Aorta (tissue), 5 donors: Measurements from ENCODE around the gene PTPRN2. TPM values are rescaled to one million over a fixed set of nuclear protein-coding genes. Genes with fewer than 3 reads are reported as not detected.

Experiments used
- ATAC-seq: fragments of 200-7000 bp; cut with Tn5 transposase; one replicate; pipeline ENCODE4 v1.9.1; 2022; ENCODE audit warnings: moderate library complexity; ENCODE audit not compliant: low FRiP score
- DNase-seq, 2 donors: peaks; one replicate each; pipeline ENCODE4 v3.0.0-alpha.2; 2020
- H3K27ac ChIP-seq, 2 donors: one replicate each; pipeline ENCODE4 v1.5.1; 2013; ENCODE audit warnings: low read length in 2 of 2, mild to moderate bottlenecking in 2 of 2, moderate library complexity in 2 of 2, control low read depth in 1 of 2, inconsistent platforms in 1 of 2, low read depth in 1 of 2
- H3K27me3 ChIP-seq, 2 donors: one replicate each; pipeline ENCODE4 v1.6.1; 2013; ENCODE audit warnings: control low read depth in 1 of 2, low read length in 1 of 2, mild to moderate bottlenecking in 1 of 2, moderate library complexity in 1 of 2; ENCODE audit not compliant: insufficient read depth in 2 of 2, control insufficient read depth in 1 of 2
- H3K36me3 ChIP-seq, 2 donors: one replicate each; pipeline ENCODE4 v1.6.1; 2013; ENCODE audit warnings: control low read depth in 1 of 2, low read length in 1 of 2, mild to moderate bottlenecking in 1 of 2; ENCODE audit not compliant: insufficient read depth in 2 of 2, control insufficient read depth in 1 of 2
- H3K4me1 ChIP-seq, 2 donors: one replicate each; pipeline ENCODE4 v1.6.1; 2013; ENCODE audit warnings: low read length in 2 of 2, control low read depth in 1 of 2, mild to moderate bottlenecking in 1 of 2, moderate library complexity in 1 of 2; ENCODE audit not compliant: insufficient read depth in 2 of 2, control insufficient read depth in 1 of 2
- H3K4me3 ChIP-seq, 2 donors: one replicate each; pipeline ENCODE4 v1.5.1; 2013; ENCODE audit warnings: low read length in 2 of 2, control low read depth in 1 of 2, mild to moderate bottlenecking in 1 of 2
- H3K9me3 ChIP-seq: one replicate; pipeline ENCODE4 v1.6.1; 2013; ENCODE audit warnings: mild to moderate bottlenecking, low read length; ENCODE audit not compliant: control insufficient read depth
- WGBS, 2 donors: extraction: QIAGEN DNeasy Blood & Tissue Kit; methylation state at CpG; one replicate each; pipeline ENCODE4 v1.1.7; 2013; 5-methylcytosine and 5-hydroxymethylcytosine counted together
- intact Hi-C, 2 donors: fragments of 100-400 bp; cut with DNase I; formaldehyde crosslinking; loops; one replicate each; pipeline versions ENCODE4 v1.14.2 to v1.15.0; 2022
- polyA plus RNA-seq, 2 donors: library from polyadenylated mRNA; stranded (reverse); fragments of 200-250 nt; gene quantifications; one replicate each; pipeline ENCODE4 v1.2.3, GENCODE V29; 2013
- total RNA-seq, 2 donors: library from RNA; stranded (reverse); fragmentation: NEBNext Ultra II Directional; extraction: Animal tissue kit (Norgen Biotek cat#: 25700); gene quantifications; one replicate each; pipeline ENCODE4 v1.2.1, GENCODE V29; 2021
- donor health status: healthy with polysubstance abuse.
- donor health status: Bipolar disorder and iron deficiency.
- donor health status: DM: no; HTN: no; CAD: no.
- donor health status: DM: no; HTN: no; CAD: no.
- donor health status: DM: yes; HTN: yes; CAD: no.

The PTPRN2 gene
- total and polyA plus RNA-seq, 4 donors: 0.67 to 3.3 (median 1.4) TPM

DNA sequence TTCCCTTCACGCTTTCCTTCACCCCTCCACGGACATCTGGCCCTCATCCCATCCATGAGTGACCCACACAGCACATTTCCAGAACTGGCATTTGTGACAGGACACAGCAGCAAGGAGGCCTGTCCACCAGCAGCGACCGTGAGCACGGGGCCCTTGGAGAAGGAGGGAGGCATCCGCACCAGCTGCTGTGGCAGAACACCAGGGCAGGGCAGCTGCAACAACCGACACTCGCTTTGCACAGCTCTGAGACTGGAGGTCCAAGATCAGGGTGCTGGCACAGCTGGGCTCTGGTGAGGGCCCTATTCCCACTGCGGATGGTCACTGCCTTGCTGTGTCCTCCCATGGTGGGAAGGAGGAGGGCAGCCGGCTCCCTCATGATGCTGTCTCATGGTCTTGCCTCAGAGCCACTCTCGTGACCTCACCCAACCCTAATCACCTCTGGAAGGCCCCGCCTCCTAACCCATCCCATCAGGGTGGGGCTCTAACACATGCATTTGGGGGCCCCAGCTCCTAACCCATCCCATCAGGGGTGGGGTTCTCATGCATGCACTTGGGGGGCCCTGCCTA is 36.7 kb downstream of the PTPRN2 start:
- no peak for ATAC-seq

DNA sequence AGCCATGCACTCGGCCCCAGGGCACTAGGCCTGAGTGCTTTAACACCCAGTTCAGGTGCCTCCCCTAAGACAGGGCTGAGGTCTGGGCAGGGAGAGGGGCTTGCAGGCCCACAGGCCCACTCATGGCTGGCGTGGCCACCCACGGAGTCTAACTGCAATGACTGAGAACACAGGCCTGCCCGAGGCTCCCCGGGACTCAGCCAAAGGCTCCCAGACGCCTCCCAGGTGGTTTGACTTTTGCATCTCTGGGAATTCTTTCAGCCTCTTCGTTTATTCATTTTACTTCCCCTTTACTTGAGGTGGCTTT is 37.3 kb downstream of the PTPRN2 start:
- no peaks in the 10 kb centered on the region for H3K36me3 ChIP-seq
- DNase-seq (peak in 1 of 2 donors; percentile 61), ATAC-seq (peak; percentile 45)
- H3K4me1 ChIP-seq: no peaks in the 10 kb centered on the region
- intact Hi-C loops: no loop called here
- H3K9me3 ChIP-seq: no peaks in the 10 kb centered on the region
- WGBS, 2 donors: 56% methylated on average over 7 of the region's 7 CpGs
- no peak overlapping the region for H3K27ac ChIP-seq
- no peaks in the 10 kb centered on the region for H3K27me3 ChIP-seq
- H3K4me3 ChIP-seq: no peak overlapping the region

More for the DNA sequence above, 36.7 kb downstream of the PTPRN2 start:
- Histone ChIP-seq H3K27me3 (no peaks in the 10 kb centered on the region), H3K27ac (no peak overlapping the region), H3K4me3 (no peak overlapping the region), H3K9me3 (no peaks in the 10 kb centered on the region), H3K36me3 (no peaks in the 10 kb centered on the region), H3K4me1 (no peaks in the 10 kb centered on the region)
- 63 to 66% methylated on average over 12 of the region's 12 CpGs for WGBS, 2 donors
- DNase-seq: peak in 1 of 2 donors; percentile 55
- intact Hi-C loops: no loop called here

DNA sequence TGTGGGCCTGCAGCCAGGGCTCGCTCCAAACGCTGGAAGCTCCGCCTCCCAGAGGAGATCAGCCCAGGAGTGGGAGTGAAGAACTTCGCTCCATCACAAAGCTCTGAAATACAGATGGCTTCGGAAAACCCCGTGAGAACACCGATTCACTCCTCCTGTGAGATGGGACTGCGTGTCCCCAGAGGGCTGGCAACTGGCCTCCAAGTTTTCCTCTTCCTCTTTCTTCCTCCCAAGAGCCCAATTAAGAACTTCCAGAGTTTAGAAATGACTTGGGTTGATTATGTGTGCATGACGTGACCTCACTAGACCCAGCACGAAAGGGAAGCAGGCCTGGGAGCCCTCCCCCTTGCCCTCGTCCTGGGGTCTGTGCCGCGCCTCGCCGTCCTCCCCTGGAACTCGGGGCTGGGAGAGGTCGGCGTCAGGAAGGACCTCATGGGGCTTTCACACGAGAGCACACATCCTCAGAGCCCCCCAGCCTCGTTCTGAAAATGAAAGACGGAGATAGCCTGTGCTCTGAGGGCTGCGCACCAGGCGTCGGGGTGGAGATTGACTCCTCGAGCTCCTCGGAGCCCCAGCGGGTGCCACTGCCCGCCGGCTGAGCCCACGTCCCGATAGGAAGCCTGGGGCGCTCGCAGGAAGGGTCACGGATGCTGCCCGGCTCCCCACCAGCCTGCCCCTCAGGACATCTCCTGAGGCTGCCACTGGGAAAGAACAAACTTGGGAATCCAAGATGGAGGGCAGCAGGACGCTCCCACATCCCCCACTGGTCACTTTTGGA is 37.8 kb downstream of the PTPRN2 start:
- intact Hi-C loops: no loop called here
- Histone ChIP-seq H3K36me3 (no peaks in the 10 kb centered on the region), H3K9me3 (no peaks in the 10 kb centered on the region), H3K4me3 (no peak overlapping the region), H3K27ac (no peak overlapping the region), H3K4me1 (no peaks in the 10 kb centered on the region), H3K27me3 (no peaks in the 10 kb centered on the region)
- DNase-seq (no peak), ATAC-seq (no peak)
- 76 to 80% methylated on average over 36 of the region's 36 CpGs for WGBS, 2 donors

DNA sequence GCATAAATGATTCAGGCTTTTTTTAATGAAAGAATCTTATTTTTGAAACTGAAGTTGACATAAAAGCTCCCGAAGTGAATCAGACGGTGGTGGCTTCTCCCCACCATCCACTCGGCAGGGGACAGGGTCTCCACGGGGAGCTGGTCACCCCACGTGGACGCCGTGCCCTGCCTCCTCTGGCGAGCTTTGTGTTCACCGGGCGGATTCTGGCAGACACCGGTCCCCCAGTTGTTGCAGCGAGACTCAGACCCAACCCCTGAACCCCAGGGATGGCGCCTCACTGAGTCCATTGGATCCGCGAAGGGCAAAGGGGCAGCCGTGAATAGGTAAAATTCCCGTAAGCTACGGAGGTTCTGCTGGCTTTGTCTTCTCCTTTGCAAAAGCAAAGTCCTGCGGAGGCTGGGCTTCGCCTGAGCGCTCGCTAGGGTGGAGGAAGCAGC is 38.4 kb downstream of the PTPRN2 start:
- H3K27ac ChIP-seq: no peak overlapping the region
- no peaks in the 10 kb centered on the region for H3K36me3 ChIP-seq
- no peaks in the 10 kb centered on the region for H3K4me1 ChIP-seq
- intact Hi-C loops: no loop called here
- ATAC-seq (no peak), DNase-seq (peak in 1 of 2 donors; percentile 74)
- H3K9me3 ChIP-seq: no peaks in the 10 kb centered on the region
- H3K4me3 ChIP-seq: no peak overlapping the region
- no peaks in the 10 kb centered on the region for H3K27me3 ChIP-seq
- 59 to 69% methylated on average over 22 of the region's 22 CpGs for WGBS, 2 donors

DNA sequence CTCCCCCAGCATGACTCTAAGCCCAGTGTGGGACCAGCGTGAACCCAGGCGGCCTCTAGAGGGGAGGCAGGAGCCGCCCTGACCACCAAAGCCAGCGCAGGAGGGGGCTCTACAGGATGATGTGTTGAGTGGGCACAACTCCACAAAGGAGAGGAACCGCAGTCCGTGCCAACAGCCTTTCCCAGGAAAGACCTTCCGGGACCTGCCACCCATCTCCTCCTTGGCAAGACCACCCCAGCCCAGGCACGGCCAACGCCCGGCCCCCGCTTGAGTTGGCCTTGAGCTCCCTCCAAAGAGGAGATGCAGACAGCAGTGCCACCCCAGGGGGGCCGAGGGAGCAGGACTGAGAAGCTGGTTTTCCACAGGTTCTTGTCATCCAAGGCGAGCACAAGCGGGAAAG is 38.9 kb downstream of the PTPRN2 start:
- intact Hi-C loops: no loop called here
- 88 to 91% methylated on average over 14 of the region's 14 CpGs for whole genome bisulfite sequencing, 2 donors
- DNase-seq: peak in 1 of 2 donors; percentile 53
- H3K27ac ChIP-seq: no peak overlapping the region
- no peaks in the 10 kb centered on the region for H3K36me3 ChIP-seq
- H3K9me3 ChIP-seq: no peaks in the 10 kb centered on the region
- H3K4me3 ChIP-seq: no peak overlapping the region
- ATAC-seq: no peak
- H3K4me1 ChIP-seq: no peaks in the 10 kb centered on the region
- no peaks in the 10 kb centered on the region for H3K27me3 ChIP-seq

DNA sequence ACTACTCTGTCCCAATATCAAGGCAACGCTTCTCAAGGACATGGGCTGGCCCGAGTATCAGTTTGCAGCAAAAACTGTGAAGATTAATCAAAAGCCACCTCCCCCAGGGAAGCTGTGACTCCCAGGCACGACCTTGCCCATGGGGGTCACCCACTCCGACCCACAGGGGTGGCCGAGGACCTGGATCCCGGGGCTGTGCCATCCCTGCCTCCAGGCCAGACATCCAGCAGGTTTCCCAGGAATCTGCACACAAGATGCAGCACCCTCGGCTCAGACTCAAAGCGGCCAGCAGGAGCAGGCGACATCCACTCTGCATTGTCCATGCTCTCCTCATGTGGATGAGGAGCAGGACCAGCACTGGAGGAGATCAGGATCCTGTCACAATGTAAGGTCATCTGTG is 39.8 kb downstream of the PTPRN2 start:
- Histone ChIP-seq H3K9me3 (no peaks in the 10 kb centered on the region), H3K27me3 (no peaks in the 10 kb centered on the region), H3K4me3 (no peak overlapping the region), H3K4me1 (no peaks in the 10 kb centered on the region), H3K36me3 (no peaks in the 10 kb centered on the region), H3K27ac (no peak overlapping the region)
- intact Hi-C loops: no loop called here
- no peak for ATAC-seq
- 78 to 80% methylated on average over 9 of the region's 9 CpGs for WGBS, 2 donors
- peak in 1 of 2 donors; percentile 72 for DNase-seq

DNA sequence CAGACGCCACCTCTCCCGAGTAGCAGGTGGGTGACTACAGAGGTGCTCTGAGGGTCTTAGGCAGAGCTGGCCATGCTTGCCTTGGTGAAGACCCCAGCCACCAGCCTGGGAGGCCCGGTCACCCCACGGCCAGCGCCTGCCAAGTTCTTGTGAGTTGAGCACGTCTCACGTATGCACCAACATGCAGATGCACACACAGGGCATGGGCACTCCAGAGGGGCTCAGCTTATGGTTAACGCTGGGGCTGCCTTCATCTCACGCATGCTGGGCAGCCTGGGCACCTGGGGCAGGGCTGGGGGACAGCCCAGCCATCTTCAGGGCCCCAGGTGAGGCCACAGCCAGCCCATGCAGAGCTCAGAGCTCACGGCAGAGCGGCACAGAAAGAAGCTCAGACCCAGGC is 41.0 kb downstream of the PTPRN2 start:
- 91% methylated on average over 11 of the region's 11 CpGs for WGBS, 2 donors
- no peaks in the 10 kb centered on the region for H3K9me3 ChIP-seq
- H3K4me1 ChIP-seq: no peaks in the 10 kb centered on the region
- intact Hi-C loops: no loop called here
- H3K36me3 ChIP-seq: no peaks in the 10 kb centered on the region
- no peak overlapping the region for H3K27ac ChIP-seq
- no peak for ATAC-seq
- no peak overlapping the region for H3K4me3 ChIP-seq
- H3K27me3 ChIP-seq: no peaks in the 10 kb centered on the region
- peak in 1 of 2 donors; percentile 63 for DNase-seq

DNA sequence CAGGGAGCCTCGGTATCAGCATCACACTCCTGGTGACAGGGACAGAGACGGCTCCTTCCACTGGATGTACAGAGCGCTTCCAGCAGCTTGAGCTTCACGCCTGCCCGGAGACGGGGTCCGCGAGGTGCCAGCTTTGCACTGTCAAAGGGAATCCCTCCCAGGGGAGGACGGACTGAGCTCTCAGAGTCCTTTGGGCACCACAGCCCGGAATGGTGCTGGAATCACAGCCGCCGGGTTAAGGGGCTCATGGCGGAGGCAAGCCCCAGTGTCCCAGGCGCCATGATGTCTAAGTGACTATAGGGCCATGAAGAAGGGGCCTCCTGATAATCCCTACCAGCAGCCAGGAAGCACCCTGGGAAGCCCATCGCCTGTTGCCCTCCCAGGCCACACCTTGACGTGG is 41.4 kb downstream of the PTPRN2 start:
- intact Hi-C loops: no loop called here
- Histone ChIP-seq H3K36me3 (no peaks in the 10 kb centered on the region), H3K27me3 (no peaks in the 10 kb centered on the region), H3K27ac (no peak overlapping the region), H3K9me3 (no peaks in the 10 kb centered on the region), H3K4me1 (no peaks in the 10 kb centered on the region), H3K4me3 (no peak overlapping the region)
- DNase-seq (no peak), ATAC-seq (no peak)
- WGBS, 2 donors: 89 to 92% methylated on average over 16 of the region's 16 CpGs

DNA sequence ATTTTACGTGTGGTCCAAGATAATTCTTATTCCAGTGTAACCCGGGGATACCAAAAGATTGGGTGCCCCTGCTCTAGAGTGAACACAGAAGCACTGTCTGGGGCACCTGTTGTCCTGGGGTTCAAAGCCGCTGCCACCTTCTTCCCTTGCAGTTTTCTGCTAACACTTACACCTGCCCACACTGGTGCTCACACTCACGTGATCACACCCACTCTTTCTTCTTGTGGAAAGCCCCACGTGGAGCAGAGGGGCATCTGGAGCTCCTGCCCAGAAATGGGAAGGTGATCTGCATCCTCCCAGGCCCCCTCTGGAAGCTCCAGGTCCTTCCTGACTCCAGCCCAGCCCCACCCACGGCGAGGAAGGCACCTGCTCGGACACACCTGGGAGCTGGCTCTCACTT is 42.9 kb downstream of the PTPRN2 start:
- Histone ChIP-seq H3K9me3 (no peaks in the 10 kb centered on the region), H3K4me1 (no peaks in the 10 kb centered on the region), H3K36me3 (no peaks in the 10 kb centered on the region), H3K4me3 (no peak overlapping the region), H3K27me3 (no peaks in the 10 kb centered on the region), H3K27ac (no peak overlapping the region)
- peak in 1 of 2 donors; percentile 17 for DNase-seq
- intact Hi-C loops: no loop called here
- ATAC-seq: no peak
- 80 to 86% methylated on average over 8 of the region's 8 CpGs for WGBS, 2 donors
